MV-4-11 (cell line): ENCODE results near the gene KAZALD1.

Source experiments
- DNase-seq: peaks from one replicate; lab custom pipeline; 2025; lab: John Stamatoyannopoulos, UW

The KAZALD1 gene

GRCh38 chr10:101066896-101067355, 5.1 kb downstream of the KAZALD1 start:
- DNase-seq, result no peak

DNA sequence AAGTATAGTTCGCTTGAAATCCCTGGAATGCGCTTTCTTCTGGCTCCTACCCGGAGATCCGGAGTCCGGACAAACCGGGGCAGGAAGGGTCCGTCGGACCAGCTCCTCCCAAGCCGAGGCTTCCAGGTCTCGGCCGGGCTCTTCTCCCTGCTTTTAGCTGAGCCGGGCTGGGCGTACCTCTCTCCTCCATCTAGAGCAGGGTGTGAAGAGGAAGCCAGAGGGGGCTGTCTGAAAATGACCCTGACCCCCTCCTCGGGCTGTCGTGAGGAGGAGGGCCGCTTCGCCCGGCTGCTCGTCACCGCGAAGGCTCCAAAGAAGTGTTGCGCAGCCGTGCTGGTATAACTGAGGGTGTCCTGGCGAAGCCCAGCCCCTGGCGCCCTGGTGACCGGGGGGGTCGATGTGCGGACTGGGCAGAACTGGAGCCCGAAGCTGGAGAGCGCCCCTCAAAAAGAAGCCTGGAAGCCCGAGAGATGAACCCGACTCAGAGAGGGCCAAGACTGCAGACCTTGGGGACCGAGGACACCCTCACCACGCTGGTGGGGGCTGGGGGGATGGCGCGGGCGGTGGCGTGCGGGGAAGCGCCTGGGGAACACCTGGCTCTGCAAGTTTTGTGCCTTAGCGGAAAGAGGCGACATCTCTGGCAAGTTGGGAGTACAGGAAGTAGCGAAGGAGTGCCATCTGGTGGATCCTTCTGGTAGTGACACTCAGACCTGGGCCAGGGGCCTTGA, 5.7 kb downstream of the KAZALD1 start:
- peak; percentile 71 for DNase-seq

DNA sequence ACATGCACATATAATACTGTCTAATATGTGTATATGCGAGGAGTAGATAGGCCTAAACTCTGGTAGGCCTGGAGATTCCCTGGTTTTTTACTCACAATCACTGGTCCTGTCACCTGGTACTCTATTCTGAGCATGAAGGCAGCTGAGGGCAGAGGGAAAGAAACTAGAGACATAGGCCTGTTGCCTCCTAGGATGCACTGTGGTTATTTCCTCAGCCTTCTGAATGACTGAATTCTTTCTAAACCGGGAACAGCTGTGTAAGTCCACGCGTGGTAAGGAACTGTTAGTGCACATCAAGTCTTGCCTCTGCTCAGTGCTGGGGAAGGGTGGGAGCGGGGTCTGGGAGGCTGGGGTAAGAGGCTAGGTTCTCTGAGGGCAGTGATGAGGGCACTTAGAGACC, 7.7 kb downstream of the KAZALD1 start:
- no peak for DNase-seq

GRCh38 chr10:101070098-101070497, 8.3 kb downstream of the KAZALD1 start:
- no peak for DNase-seq

- peak; percentile 100 for DNase-seq
Observed at GRCh38 chr10:101071267-101071884, 9.6 kb downstream of the KAZALD1 start.

- DNase-seq, result no peak
Observed at GRCh38 chr10:101071885-101072433, 10.2 kb downstream of the KAZALD1 start.

DNA sequence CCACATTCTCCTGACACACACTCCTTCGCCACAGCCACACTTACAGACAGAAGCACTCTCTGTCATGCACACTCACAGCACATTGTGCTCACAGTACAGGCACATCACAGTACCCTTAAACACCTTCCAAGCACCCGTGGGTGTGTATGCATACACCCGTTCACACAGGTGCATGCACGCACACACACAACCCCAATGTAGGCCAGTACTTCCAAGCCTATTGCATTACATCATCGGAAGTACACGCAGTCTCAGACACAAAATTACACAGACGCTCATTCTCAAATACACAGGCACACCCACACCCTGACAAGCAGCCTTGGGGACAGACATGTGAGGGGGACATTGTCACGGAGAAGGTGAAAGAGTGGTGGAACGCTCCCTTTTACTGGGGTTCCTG, 11.1 kb downstream of the KAZALD1 start:
- DNase-seq, result no peak

DNA sequence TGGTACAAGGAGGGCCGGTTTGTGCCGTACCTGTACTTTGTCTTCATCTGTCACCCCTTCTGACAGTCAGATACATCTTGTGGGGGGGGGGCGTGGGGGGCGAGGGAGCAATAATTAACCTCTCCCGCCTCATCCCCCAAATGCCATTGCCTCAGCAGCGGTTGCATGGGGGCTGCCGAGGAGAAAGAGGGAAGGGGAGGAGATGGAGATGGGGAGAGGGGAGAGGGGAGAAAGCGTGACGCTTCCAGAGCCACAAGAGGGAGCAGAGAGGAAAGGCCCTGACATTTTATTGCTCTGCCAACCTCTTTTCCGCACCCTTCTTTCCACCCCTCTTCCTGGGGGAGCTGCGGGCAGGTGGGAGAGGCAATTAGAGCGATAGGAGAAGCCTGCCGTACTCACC, 11.8 kb downstream of the KAZALD1 start:
- DNase-seq, result no peak

GRCh38 chr10:101075775-101076174, 14.0 kb downstream of the KAZALD1 start:
- no peak for DNase-seq

GRCh38 chr10:101076630-101077029, 14.8 kb downstream of the KAZALD1 start:
- no peak for DNase-seq

DNA sequence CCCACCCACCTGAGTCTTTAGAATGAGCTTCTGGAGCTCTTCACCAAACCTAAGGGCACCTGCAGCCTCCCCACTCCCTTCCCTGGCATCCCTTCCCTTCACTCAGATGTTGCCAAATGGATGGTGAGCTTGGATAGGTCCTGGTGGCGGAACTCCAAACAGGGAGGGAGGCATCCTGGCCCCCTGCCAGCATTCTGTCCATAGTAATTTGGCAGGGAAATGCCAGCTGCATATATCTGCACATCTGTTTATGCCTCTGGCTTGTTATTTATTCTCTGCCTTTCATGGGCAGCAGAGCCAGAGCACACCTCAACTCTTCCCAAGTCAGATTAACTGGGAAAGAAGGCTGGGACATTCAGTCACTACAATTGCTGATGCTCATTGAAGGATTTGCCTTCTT, 18.1 kb downstream of the KAZALD1 start:
- DNase-seq, result no peak

- DNase-seq, result no peak
Observed at GRCh38 chr10:101080933-101081931, 19.4 kb downstream of the KAZALD1 start.

DNA sequence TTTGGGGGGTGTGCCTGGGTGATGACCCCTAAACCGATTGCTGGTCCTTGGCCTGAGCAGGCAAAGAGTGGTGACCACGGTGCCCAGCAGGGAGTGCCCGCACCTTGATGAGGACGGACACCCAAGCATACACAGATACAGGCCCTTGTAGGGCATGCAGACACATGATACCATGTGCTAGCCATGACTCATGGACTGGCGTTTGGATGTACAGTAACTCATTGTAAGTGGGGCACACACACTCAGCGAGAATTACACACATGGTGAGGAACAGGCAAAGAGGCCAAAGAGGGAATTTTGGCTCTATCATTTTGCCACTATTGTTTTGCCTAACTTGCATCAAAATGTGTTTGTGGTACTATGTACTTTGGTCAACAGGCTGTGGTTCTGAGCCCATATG, 24.1 kb downstream of the KAZALD1 start:
- DNase-seq, result no peak

DNA sequence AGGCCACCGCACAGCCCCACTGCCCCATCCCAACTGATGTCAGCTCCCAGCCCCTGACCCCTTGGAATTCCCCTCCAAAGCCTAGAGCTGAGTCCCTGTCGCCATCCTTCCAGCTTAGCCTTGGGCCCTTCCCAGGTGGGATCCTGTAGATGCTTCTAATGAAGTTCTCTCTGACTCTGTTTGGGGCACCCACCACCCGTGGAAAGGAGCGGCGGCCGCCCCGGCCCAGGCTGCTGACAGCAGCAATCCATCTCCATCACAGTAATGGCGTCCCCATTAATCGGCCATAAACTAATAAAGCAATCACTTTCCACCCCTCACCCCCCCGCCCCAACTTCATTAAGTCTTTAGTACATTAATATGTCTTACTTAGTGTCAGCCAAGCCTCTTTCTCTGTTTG, 25.6 kb downstream of the KAZALD1 start:
- no peak for DNase-seq

DNA sequence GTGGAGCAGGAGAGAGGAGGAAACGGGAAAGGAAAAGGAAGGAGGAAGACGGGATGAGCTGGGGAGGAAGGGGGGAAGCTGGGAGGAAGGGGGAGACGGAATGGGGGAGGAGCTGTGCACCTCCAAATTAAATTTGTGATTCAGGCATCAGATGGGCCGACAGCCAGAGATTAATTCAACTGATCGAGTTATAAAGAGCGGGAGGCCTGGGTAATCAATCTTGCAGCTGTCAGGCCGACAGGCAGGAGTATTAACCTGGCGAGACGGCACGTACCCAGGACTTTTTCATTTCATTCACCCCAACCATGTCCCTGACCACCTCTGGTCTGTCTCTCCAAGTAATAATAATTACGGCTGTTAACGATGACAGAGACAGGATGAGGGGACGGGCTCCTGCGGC, 26.2 kb downstream of the KAZALD1 start:
- no peak for DNase-seq

GRCh38 chr10:101089520-101090299, 27.9 kb downstream of the KAZALD1 start:
- no peak for DNase-seq

- DNase-seq, result no peak
Observed at GRCh38 chr10:101090597-101090996, 28.8 kb downstream of the KAZALD1 start.

DNA sequence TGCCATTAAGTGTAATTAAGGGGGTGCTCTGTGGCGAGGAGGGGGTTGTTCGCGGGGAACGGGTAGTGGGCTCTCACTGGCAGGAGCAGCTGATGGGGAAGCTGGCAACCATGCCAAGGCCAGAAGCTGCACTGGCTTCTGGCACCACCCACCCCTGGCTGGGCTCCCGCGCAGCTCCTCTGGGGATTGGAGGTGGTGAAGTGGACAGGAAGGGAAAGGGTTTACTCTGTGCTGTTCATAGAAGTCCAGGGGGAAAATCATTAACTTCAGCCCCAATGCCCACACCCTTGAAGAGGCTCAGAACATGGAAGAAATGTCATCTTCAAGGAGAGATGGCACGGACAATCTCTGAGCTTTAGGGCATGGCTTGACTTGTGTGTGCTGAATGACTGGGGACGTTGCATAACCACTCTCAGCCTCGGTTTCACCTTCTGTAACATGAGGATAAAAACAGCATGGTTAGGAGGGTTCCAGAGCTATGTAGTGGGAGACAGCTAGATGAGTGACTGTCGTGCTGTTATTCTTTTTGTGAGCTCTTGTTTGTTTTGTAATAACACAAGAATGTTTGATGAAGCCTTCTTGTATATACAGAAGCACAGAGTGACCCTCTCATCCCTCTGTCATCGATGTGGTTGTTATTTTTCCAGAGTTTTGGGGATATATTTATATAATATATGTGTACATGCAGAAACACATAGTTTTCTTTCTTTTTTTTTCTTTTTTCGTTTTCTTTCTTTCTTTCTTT, 29.9 kb downstream of the KAZALD1 start:
- DNase-seq, result no peak

GRCh38 chr10:101092881-101093354, 31.1 kb downstream of the KAZALD1 start:
- no peak for DNase-seq

GRCh38 chr10:101094121-101094879, 32.5 kb downstream of the KAZALD1 start:
- no peak for DNase-seq
